ENCODE data around the gene GALNT17. TPM values are rescaled to one million over a fixed set of nuclear protein-coding genes. Genes with fewer than 3 reads are reported as not detected.

GALNT17 gene
- total RNA-seq, 2 experiments from 2014 or later, result not detected

DNA sequence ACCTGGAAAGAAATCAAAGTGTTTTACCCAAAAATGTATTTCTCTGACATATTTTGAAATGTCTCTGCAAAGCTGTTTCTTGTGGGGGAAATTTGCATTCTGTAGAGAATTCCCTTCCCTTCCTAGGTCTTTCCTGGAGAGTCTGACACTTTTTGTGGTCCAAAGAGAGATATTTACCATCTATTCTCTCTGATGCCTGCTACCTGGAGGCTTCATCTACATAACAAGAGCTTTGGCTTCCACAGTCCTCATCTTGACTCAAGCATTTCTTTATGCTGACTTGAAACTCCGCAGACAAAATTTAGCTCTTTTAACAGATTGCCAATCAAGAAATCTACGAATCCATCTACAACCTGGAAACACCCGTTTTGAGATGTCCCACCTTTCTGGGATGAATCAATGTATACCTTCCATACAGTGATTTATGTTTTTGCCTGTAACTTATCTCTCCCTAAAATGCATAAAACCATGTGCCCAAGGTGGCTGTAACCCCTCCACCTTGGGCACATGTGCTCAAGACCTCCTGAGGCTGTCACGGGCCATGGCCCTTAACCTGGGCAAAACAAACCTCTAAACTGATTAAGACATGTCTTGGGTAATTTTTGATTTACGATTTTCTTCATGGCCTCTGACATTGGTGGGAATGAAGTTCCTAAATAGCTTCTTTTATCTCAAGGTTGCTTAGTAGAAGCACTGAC is 334.7 kb downstream of the GALNT17 start:
- no peak overlapping the region for H3K4me3 Mint-ChIP-seq
- no peak overlapping the region for H3K27ac Mint-ChIP-seq
- POLR2A ChIA-PET, result no interaction called here
- peaks cover 0 to 12% of the 10 kb centered on the region in 2 experiments for H3K9me3 ChIP-seq (ENCODE audit: control insufficient read depth in 1 of 2, insufficient read depth in 1 of 2, low read length in 2 of 2)
- CTCF ChIA-PET, result interaction anchor here (0.6 kb wide), 1 partner anchor 1094 kb away, joined by 3 read pairs; no protein-coding TSS in a partner anchor
- H3K4me3 ChIP-seq (ENCODE audit: low read length), result no peak overlapping the region
- DNase-seq (no peak), ATAC-seq (ENCODE audit: poor library complexity) (no peak)
- H3K4me1 Mint-ChIP-seq (ENCODE audit: low read depth), result no peaks in the 10 kb centered on the region
- no peaks in the 10 kb centered on the region for H3K36me3 Mint-ChIP-seq (ENCODE audit: low read depth)
- intact Hi-C loops (cut with DNase I, micrococcal nuclease), result no loop called here
- H3K9me3 Mint-ChIP-seq, result peaks cover 10% of the 10 kb centered on the region
- TF ChIP-seq, protein P1, sequence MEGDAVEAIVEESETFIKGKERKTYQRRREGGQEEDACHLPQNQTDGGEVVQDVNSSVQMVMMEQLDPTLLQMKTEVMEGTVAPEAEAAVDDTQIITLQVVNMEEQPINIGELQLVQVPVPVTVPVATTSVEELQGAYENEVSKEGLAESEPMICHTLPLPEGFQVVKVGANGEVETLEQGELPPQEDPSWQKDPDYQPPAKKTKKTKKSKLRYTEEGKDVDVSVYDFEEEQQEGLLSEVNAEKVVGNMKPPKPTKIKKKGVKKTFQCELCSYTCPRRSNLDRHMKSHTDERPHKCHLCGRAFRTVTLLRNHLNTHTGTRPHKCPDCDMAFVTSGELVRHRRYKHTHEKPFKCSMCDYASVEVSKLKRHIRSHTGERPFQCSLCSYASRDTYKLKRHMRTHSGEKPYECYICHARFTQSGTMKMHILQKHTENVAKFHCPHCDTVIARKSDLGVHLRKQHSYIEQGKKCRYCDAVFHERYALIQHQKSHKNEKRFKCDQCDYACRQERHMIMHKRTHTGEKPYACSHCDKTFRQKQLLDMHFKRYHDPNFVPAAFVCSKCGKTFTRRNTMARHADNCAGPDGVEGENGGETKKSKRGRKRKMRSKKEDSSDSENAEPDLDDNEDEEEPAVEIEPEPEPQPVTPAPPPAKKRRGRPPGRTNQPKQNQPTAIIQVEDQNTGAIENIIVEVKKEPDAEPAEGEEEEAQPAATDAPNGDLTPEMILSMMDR (IDR thresholded peaks at IDR 0.05), result no peak
- no peaks in the 10 kb centered on the region for H3K4me1 ChIP-seq (ENCODE audit: insufficient read depth, low read length)
- no peaks in the 10 kb centered on the region for H3K27me3 ChIP-seq (ENCODE audit: control insufficient read depth in 1 of 2, insufficient read depth in 2 of 2, low read length in 2 of 2)
- no peak overlapping the region for H3K27ac ChIP-seq (ENCODE audit: low read depth in 1 of 2, low read length in 2 of 2)
- H3K27me3 Mint-ChIP-seq, result no peaks in the 10 kb centered on the region
- H3K36me3 ChIP-seq (ENCODE audit: insufficient read depth, low read length), result no peaks in the 10 kb centered on the region

DNA sequence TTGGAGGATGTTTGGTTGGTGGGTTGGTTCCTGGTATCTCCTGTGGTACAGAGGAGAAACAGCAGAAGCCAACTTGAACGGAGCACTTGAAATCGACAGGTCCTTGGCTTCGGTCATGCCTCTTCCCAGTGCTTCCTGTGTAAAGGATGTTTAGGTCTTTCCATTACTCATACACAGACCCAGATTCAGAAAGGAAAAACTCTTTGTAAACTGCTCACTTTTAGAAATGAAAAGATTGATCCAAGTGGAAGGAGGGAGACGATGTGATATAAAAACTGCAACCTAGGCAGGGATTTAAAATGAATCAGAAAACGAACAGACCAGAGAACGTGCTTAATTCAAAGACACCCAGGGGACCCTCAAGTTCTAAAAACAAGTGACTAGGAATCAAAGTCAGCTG is 338.4 kb downstream of the GALNT17 start:
- H3K4me1 ChIP-seq (ENCODE audit: insufficient read depth, low read length), result no peaks in the 10 kb centered on the region
- TF ChIP-seq, protein P1 (IDR thresholded peaks at IDR 0.05), result no peak
- peaks cover 0 to 16% of the 10 kb centered on the region in 2 experiments for H3K9me3 ChIP-seq (ENCODE audit: control insufficient read depth in 1 of 2, insufficient read depth in 1 of 2, low read length in 2 of 2)
- no peak overlapping the region for H3K27ac Mint-ChIP-seq
- H3K4me3 Mint-ChIP-seq, result no peak overlapping the region
- H3K27ac ChIP-seq (ENCODE audit: low read depth in 1 of 2, low read length in 2 of 2), result no peak overlapping the region
- POLR2A ChIA-PET, result no interaction called here
- H3K36me3 ChIP-seq (ENCODE audit: insufficient read depth, low read length), result no peaks in the 10 kb centered on the region
- no peak overlapping the region for H3K4me3 ChIP-seq (ENCODE audit: low read length)
- H3K9me3 Mint-ChIP-seq, result peaks cover 13% of the 10 kb centered on the region
- intact Hi-C loops (cut with DNase I, micrococcal nuclease), result no loop called here
- H3K27me3 ChIP-seq (ENCODE audit: control insufficient read depth in 1 of 2, insufficient read depth in 2 of 2, low read length in 2 of 2), result no peaks in the 10 kb centered on the region
- H3K4me1 Mint-ChIP-seq (ENCODE audit: low read depth), result no peaks in the 10 kb centered on the region
- CTCF ChIA-PET, result no interaction called here
- H3K36me3 Mint-ChIP-seq (ENCODE audit: low read depth), result no peaks in the 10 kb centered on the region
- no peaks in the 10 kb centered on the region for H3K27me3 Mint-ChIP-seq
- DNase-seq (no peak), ATAC-seq (ENCODE audit: poor library complexity) (no peak)

DNA sequence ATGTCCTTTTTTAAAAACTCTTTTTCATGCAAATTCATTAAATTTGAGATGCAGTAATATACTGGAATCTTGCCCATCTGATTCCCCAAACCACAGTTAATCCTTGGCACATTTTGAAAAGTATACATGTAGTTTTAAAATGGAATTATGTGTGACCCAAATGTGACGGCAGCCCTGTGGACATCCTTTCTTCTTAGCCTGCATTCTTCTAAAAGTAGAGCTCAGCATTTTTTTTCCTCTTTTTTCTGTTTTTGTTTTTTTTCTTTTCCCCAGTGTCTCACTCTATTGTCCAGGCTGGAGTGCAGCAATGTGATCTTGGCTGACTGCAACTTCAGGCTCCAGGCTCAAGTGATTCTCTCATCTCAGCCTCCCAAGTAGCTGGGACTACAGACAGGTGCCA is 338.9 kb downstream of the GALNT17 start:
- no peaks in the 10 kb centered on the region for H3K4me1 ChIP-seq (ENCODE audit: insufficient read depth, low read length)
- no peaks in the 10 kb centered on the region for H3K27me3 ChIP-seq (ENCODE audit: control insufficient read depth in 1 of 2, insufficient read depth in 2 of 2, low read length in 2 of 2)
- DNase-seq (no peak), ATAC-seq (ENCODE audit: poor library complexity) (no peak)
- H3K9me3 ChIP-seq (ENCODE audit: control insufficient read depth in 1 of 2, insufficient read depth in 1 of 2, low read length in 2 of 2), result peaks cover 0 to 19% of the 10 kb centered on the region in 2 experiments
- Mint-ChIP-seq H3K4me3 (no peak overlapping the region), H3K27me3 (no peaks in the 10 kb centered on the region), H3K4me1 (ENCODE audit: low read depth) (no peaks in the 10 kb centered on the region), H3K36me3 (ENCODE audit: low read depth) (no peaks in the 10 kb centered on the region), H3K27ac (no peak overlapping the region), H3K9me3 (peaks cover 12% of the 10 kb centered on the region)
- no peaks in the 10 kb centered on the region for H3K36me3 ChIP-seq (ENCODE audit: insufficient read depth, low read length)
- H3K4me3 ChIP-seq (ENCODE audit: low read length), result no peak overlapping the region
- ChIA-PET CTCF (no interaction called here), POLR2A (no interaction called here)
- TF ChIP-seq, protein P1 (IDR thresholded peaks at IDR 0.05), result no peak
- no peak overlapping the region for H3K27ac ChIP-seq (ENCODE audit: low read depth in 1 of 2, low read length in 2 of 2)
- intact Hi-C loops (cut with DNase I, micrococcal nuclease), result no loop called here
